A673 (cell line): ENCODE data around the gene MAP2K6. TPM values are rescaled to one million over a fixed set of nuclear protein-coding genes. Genes with fewer than 3 reads are reported as not detected.

Source experiments
- BruUV-seq: library from RNA; stranded (reverse); fragments of 400-500 nt; replicated peaks from 2 replicates; lab custom pipeline; 2021; lab: Mats Ljungman, UMichigan
- CTCF ChIA-PET: fragments of 300-600 bp; sonication (Branson Sonifier 250); formaldehyde crosslinking; loops from one replicate; lab custom pipeline; 2022; ENCODE audit warnings: antibody characterized with exemption; lab: Charles Lee
- POLR2A ChIA-PET: fragments of 300-600 bp; sonication (Branson Sonifier 250); formaldehyde crosslinking; loops from one replicate; lab custom pipeline; 2022; ENCODE audit warnings: antibody characterized with exemption; ENCODE audit not compliant: low non-redundant PET; lab: Charles Lee
- DNase-seq: peaks from one replicate; pipeline ENCODE4 v3.0.0-alpha.2; 2015; ENCODE audit warnings: low spot score
- H3K27ac ChIP-seq: fragments of 200-600 bp; sonication (generic); 2 replicates; pipeline ENCODE4 v1.5.1; 2016; ENCODE audit warnings: mixed run types, low read depth, mild to moderate bottlenecking, mixed read lengths, antibody characterized with exemption, low read length; ENCODE audit not compliant: poor library complexity, severe bottlenecking
- H3K27me3 ChIP-seq: fragments of 200-600 bp; sonication (generic); replicated peaks from 2 replicates; pipeline ENCODE4 v1.6.1; 2017; ENCODE audit warnings: mixed run types, low read depth, mild to moderate bottlenecking, mixed read lengths, antibody characterized with exemption, low read length; ENCODE audit not compliant: insufficient read depth, poor library complexity
- H3K36me3 ChIP-seq: fragments of 200-600 bp; sonication (generic); 2 replicates; pipeline ENCODE4 v1.6.1; 2016; ENCODE audit warnings: mixed run types, mild to moderate bottlenecking, mixed read lengths, antibody characterized with exemption, low read length; ENCODE audit not compliant: insufficient read depth, poor library complexity, severe bottlenecking
- H3K4me1 ChIP-seq: fragments of 200-600 bp; sonication (generic); 2 replicates; pipeline ENCODE4 v1.6.1; 2017; ENCODE audit warnings: mixed run types, mild to moderate bottlenecking, mixed read lengths, antibody characterized with exemption, low read length; ENCODE audit not compliant: insufficient read depth, poor library complexity, severe bottlenecking
- H3K4me3 ChIP-seq: fragments of 200-600 bp; sonication (generic); 2 replicates; pipeline ENCODE4 v1.5.1; 2016; ENCODE audit warnings: low read depth, mixed run types, mild to moderate bottlenecking, mixed read lengths, low read length; ENCODE audit not compliant: poor library complexity, severe bottlenecking
- H3K9me3 ChIP-seq: fragments of 200-600 bp; sonication (generic); 2 replicates; pipeline ENCODE4 v1.6.1; 2016; ENCODE audit warnings: mixed run types, low read depth, mild to moderate bottlenecking, mixed read lengths, antibody characterized with exemption, low read length; ENCODE audit not compliant: poor library complexity, severe bottlenecking
- CTCF ChIP-seq: fragments of 300-800, 200-600 bp; sonication (generic); conservative IDR thresholded peaks from 2 replicates; pipeline ENCODE4 v1.5.1; 2017; ENCODE audit warnings: low read depth, mild to moderate bottlenecking, antibody characterized with exemption, low read length, moderate library complexity, mixed read lengths
- EZH2 ChIP-seq: fragments of 200-600 bp; sonication (generic); IDR thresholded peaks from 2 replicates; pipeline ENCODE4 v1.6.1; 2017; ENCODE audit warnings: borderline replicate concordance, low read depth, mild to moderate bottlenecking, mixed read lengths, antibody characterized with exemption, low read length; ENCODE audit not compliant: poor library complexity, severe bottlenecking
- intact Hi-C: fragments of 100-400 bp; cut with micrococcal nuclease; formaldehyde crosslinking; loops from one replicate; pipeline ENCODE4 v1.10.0; 2022; ENCODE audit not compliant: unreplicated experiment
- total RNA-seq: library from RNA; stranded (reverse); gene quantifications from 2 replicates; pipeline ENCODE4 v1.2.3, GENCODE V29; 2021

MAP2K6 gene
- total RNA-seq, 1 experiment from 2014 or later, result 14.1 TPM

DNA sequence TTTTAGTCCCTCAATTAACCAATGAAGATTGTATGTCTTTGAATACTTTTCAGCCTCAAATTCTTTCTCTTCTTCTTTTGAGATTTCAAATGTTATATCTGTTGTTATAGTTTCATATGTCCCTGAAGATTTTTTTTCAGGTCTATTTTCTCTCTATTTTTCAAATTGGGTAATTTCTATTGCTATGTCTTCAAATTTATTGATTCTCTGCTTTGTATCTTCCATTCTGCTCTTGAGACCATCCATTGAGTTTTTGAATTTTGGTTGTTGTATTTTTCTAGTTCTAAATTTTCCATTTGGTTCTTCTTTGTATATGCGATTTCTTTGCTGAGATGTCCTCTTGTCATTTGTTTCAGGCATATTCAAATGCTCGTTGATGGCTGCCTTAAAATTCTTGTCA lies 26.7 kb downstream of the MAP2K6 start:
- ChIA-PET POLR2A (no interaction called here), CTCF (no interaction called here)
- H3K27ac ChIP-seq, result no peak overlapping the region
- intact Hi-C loops, result no loop called here
- DNase-seq, result no peak
- H3K4me3 ChIP-seq, result no peak overlapping the region
- no TSS peak for BruUV-seq
- no peaks in the 10 kb centered on the region for H3K27me3 ChIP-seq
- H3K9me3 ChIP-seq, result no peaks in the 10 kb centered on the region
- no peaks in the 10 kb centered on the region for H3K4me1 ChIP-seq
- no peaks in the 10 kb centered on the region for H3K36me3 ChIP-seq
- TF ChIP-seq CTCF (no peak), EZH2 (no peak)

DNA sequence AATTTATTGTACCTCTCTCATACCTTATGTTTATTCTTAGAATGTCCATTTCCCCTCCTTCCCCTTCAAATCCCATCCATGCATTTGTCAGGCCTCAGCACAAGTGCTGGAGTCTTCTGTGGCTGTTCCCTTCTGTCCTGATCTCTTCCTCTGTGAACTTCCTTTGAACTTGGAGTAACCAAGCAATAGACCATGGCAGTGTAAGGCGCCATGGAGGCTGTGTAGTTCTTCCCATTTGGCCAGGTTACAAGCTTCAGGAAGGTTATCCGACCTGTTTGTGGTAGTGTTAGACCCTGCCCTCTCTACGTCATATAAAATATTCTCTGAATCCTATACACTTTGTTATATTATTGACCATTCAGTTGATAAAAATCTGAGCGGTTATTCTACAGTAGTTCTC lies 28.6 kb downstream of the MAP2K6 start:
- H3K9me3 ChIP-seq, result no peaks in the 10 kb centered on the region
- POLR2A ChIA-PET, result no interaction called here
- intact Hi-C loops, result no loop called here
- no peaks in the 10 kb centered on the region for H3K36me3 ChIP-seq
- no peak for DNase-seq
- no peak overlapping the region for H3K27ac ChIP-seq
- CTCF ChIA-PET, result interaction anchor here (1.2 kb wide), 1 partner anchor 654 kb away, joined by 3 read pairs; no protein-coding TSS in a partner anchor
- no peaks in the 10 kb centered on the region for H3K27me3 ChIP-seq
- no peaks in the 10 kb centered on the region for H3K4me1 ChIP-seq
- H3K4me3 ChIP-seq, result no peak overlapping the region
- TF ChIP-seq CTCF, result no peak
- TF ChIP-seq EZH2, result no peak
- no TSS peak for BruUV-seq

DNA sequence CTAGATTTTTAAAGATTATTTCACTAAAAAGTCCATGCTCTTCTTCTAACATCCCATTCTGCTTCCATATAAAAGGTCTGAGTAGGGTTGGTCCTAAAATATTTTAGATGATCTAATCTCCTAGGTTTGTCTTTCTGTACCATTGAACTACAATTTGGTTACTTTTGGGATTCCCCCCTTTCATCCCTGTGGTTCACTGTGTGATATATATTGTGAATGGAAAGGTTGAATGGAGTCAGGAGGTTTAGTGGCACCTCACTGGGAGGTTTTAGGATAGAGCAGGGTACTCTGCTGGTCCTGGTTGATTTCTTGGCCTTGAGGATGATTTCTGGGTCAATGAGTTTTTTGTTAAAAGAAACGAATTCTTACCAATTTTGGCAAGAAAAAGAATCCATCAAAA lies 29.5 kb downstream of the MAP2K6 start:
- intact Hi-C loops, result no loop called here
- no peaks in the 10 kb centered on the region for H3K4me1 ChIP-seq
- H3K36me3 ChIP-seq, result no peaks in the 10 kb centered on the region
- DNase-seq, result no peak
- BruUV-seq, result no TSS peak
- ChIA-PET CTCF (no interaction called here), POLR2A (no interaction called here)
- H3K9me3 ChIP-seq, result no peaks in the 10 kb centered on the region
- H3K4me3 ChIP-seq, result no peak overlapping the region
- TF ChIP-seq EZH2, result no peak
- no peak for TF ChIP-seq CTCF
- H3K27me3 ChIP-seq, result no peaks in the 10 kb centered on the region
- H3K27ac ChIP-seq, result no peak overlapping the region
